Gastroesophageal sphincter (tissue), 4 donors: Measurements from ENCODE around the gene KLF13. TPM values are rescaled to one million over a fixed set of nuclear protein-coding genes. Genes with fewer than 3 reads are reported as not detected.

Source experiments
- ATAC-seq: fragments of 150-250 bp; one replicate; pipeline ENCODE4 v1.9.1; 2016; ENCODE audit warnings: mild to moderate bottlenecking, moderate library complexity
- H3K27ac ChIP-seq, 4 donors: fragments of 200-600 bp; sonication (generic) in 3 of 4; 1 replicate in 3 of 4; 2 replicates in 1 of 4; pipeline ENCODE4 v1.5.1; 2016 to 2019
- H3K27me3 ChIP-seq: fragments of 200-600 bp; sonication (generic); one replicate; pipeline ENCODE4 v1.5.1; 2019
- H3K36me3 ChIP-seq, 2 donors: fragments of 200-600 bp; sonication (generic); one replicate each; pipeline ENCODE4 v1.5.1; 2019; ENCODE audit warnings: control low read depth in 1 of 2
- H3K4me1 ChIP-seq, 3 donors: fragments of 200-600 bp; sonication (generic); 1 replicate in 2 of 3; 2 replicates in 1 of 3; pipeline ENCODE4 v1.5.1; 2016 to 2019; ENCODE audit warnings: control low read depth in 2 of 3
- H3K4me3 ChIP-seq, 2 donors: fragments of 200-600 bp; sonication (generic); one replicate each; pipeline ENCODE4 v1.5.1; 2019; ENCODE audit warnings: mild to moderate bottlenecking in 1 of 2, moderate library complexity in 1 of 2
- H3K9me3 ChIP-seq, 3 donors: fragments of 200-600 bp; sonication (generic); one replicate each; pipeline ENCODE4 v1.5.1; 2017 to 2019; ENCODE audit warnings: control low read depth in 2 of 3
- EP300 ChIP-seq: sonication (generic); formaldehyde crosslinking; IDR thresholded peaks from one replicate; pipeline ENCODE4 v1.6.1; 2017; ENCODE audit warnings: antibody characterized with exemption, mild to moderate bottlenecking
- POLR2A ChIP-seq, 2 donors: fragments of 450-650 bp; IDR thresholded peaks; one replicate each; pipeline ENCODE4 v1.6.1; 2017; ENCODE audit warnings: antibody characterized with exemption in 2 of 2, mild to moderate bottlenecking in 2 of 2, moderate library complexity in 1 of 2
- POLR2AphosphoS5 ChIP-seq: sonication (generic); formaldehyde crosslinking; IDR thresholded peaks from one replicate; pipeline ENCODE4 v1.6.1; 2017; ENCODE audit warnings: antibody characterized with exemption
- WGBS, 2 donors: methylation state at CpG; one replicate each; pipeline ENCODE4 v1.1.5; 2018; ENCODE audit warnings: low coverage in 1 of 2; 5-methylcytosine and 5-hydroxymethylcytosine counted together
- total RNA-seq, 4 donors: library from RNA; depleted of rRNA; stranded (reverse); fragments of >200 nt; gene quantifications; one replicate each; pipeline ENCODE4 v1.1.0, GENCODE V29; 2016
- TF ChIP-seq, protein P1 (sequence below), 4 experiments: fragments of 200-600 bp in 2 of 4; fragments of 450-650 bp in 2 of 4; sonication (generic) in 1 of 4; IDR thresholded peaks; one replicate each; pipeline ENCODE4 v1.5.1; 2017 to 2019; ENCODE audit warnings: antibody characterized with exemption in 4 of 4, mild to moderate bottlenecking in 2 of 4, moderate library complexity in 2 of 4

The KLF13 gene
- total RNA-seq, 4 donors from 2014 or later: 49.7 to 106 (median 76.1) TPM

DNA sequence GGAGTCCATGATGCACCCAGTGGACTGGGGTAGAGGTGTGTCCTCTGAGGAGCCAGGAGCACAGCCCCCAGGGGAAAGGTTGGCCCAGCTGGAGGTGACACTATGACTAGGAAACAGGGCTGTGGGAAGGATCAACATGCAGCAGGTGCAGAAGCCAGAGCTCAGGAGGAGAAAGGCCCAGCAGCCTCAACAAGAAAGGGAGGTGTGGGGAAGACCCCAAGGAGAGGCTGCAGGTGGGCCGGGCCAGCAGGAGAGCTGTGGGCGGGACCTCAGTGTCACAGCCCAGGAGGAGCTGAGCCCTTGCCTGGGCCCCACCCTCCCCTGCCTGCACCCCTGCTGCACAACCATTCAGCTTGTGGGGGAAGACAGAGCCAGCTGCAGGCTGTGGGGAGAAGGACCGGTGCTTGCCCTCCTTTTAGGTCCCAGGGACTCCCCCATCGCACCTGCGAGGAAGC is 18.4 kb upstream of the KLF13 start:
- Histone ChIP-seq H3K9me3 (peaks cover 0 to 4% (median 0%) of the 10 kb centered on the region in 3 donors), H3K36me3 (no peaks in the 10 kb centered on the region), H3K27ac (no peak overlapping the region), H3K27me3 (peaks cover 30% of the 10 kb centered on the region), H3K4me3 (no peak overlapping the region), H3K4me1 (peaks cover 0 to 16% (median 0%) of the 10 kb centered on the region in 3 donors)
- 40 to 100% methylated on average over 1 of the region's 5 CpGs for WGBS, 2 donors
- TF ChIP-seq POLR2A (IDR thresholded peaks at IDR 0.05): no peak
- no peak for TF ChIP-seq POLR2AphosphoS5
- no peak for TF ChIP-seq EP300
- TF ChIP-seq, protein P1, sequence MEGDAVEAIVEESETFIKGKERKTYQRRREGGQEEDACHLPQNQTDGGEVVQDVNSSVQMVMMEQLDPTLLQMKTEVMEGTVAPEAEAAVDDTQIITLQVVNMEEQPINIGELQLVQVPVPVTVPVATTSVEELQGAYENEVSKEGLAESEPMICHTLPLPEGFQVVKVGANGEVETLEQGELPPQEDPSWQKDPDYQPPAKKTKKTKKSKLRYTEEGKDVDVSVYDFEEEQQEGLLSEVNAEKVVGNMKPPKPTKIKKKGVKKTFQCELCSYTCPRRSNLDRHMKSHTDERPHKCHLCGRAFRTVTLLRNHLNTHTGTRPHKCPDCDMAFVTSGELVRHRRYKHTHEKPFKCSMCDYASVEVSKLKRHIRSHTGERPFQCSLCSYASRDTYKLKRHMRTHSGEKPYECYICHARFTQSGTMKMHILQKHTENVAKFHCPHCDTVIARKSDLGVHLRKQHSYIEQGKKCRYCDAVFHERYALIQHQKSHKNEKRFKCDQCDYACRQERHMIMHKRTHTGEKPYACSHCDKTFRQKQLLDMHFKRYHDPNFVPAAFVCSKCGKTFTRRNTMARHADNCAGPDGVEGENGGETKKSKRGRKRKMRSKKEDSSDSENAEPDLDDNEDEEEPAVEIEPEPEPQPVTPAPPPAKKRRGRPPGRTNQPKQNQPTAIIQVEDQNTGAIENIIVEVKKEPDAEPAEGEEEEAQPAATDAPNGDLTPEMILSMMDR (IDR thresholded peaks at IDR 0.05): no peak
- no peak for ATAC-seq

DNA sequence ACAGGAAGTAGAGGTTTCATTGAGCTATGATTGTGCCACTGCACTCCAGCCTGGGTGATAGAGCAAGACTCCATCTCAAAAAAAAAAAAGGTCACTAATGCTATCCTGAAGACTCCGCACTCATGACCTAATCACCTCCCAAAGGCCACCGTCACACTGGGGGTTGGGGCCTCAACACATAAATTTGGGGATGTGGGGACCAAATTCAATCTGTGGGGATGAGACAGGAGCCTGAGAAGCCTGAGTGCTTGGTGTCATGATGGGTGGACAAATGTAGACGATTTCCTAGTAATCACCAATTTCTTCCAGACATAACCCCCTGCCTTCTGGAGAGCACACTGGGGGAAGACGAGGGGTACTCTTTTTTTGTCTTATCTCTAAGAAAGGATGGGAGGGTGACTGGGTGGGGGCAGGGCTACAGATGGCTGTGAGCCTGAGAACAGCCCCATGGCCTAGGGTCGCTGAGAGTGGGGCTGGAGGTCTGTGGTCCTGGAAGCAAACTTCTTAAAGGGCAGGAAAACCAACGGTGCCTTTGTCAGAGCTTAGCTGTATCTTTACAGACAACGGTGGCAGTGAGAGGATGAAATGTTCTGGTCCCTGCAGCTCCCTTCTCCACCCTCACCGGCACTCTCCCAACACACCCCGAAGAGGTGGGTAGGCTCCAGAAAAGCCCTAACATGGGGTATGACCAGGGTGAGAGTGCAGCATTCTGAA is 16.6 kb upstream of the KLF13 start:
- Histone ChIP-seq H3K4me3 (no peak overlapping the region), H3K27ac (no peak overlapping the region), H3K4me1 (peaks cover 0 to 2% (median 0%) of the 10 kb centered on the region in 3 donors), H3K27me3 (peaks cover 46% of the 10 kb centered on the region), H3K9me3 (peaks cover 0 to 16% (median 0%) of the 10 kb centered on the region in 3 donors), H3K36me3 (no peaks in the 10 kb centered on the region)
- ATAC-seq: no peak
- WGBS, 2 donors: 61 to 79% methylated on average over 5 to 9 of the region's 9 CpGs
- TF ChIP-seq, protein P1 (IDR thresholded peaks at IDR 0.05): no peak
- TF ChIP-seq POLR2AphosphoS5: no peak
- TF ChIP-seq POLR2A (IDR thresholded peaks at IDR 0.05): no peak
- TF ChIP-seq EP300: no peak

DNA sequence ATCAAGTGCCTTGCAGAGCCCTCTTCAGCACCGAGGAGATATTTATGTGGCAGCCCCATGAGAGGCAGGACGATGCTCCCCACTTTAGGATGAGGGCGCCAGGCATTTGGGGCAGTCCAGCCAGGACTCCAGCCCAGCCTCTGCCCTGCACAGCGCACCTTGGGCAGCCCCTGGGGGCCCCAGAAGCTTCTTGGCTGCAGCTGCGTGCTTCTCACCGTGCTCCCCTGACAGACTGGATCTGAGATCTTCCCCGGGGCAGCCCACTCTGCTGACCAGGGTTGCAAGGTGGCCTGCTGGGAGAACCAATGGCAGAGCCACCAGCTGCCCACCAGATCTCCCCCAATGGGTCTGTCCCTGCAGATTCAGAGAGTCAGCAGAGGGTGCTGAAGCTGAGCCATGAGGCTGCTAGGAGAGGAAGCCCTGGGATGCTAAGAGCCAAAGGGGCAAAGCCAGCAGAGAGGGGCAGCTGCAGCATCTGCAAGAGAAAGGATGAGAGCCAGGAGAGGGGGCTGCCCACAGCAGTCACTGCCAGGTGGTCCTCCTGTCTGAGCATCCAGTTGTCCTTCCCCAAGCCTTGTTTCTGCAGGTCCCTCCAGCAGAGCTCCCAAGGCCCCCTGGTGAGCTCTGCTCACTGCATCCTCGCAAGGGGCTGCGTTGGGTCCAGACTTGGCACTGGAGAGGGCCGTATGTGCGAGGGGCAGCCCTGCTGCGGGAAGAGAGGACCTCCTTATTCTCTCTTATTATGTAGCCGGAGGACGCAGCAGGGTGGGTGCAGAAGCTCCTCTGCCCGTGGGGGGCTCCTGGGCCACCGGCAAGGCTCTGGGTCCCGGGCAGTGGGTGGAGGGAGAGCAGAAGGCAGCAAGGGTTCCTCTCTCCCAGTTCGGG is 14.7 kb upstream of the KLF13 start:
- peaks cover 58% of the 10 kb centered on the region for H3K27me3 ChIP-seq
- TF ChIP-seq POLR2A (IDR thresholded peaks at IDR 0.05) (no peak), POLR2AphosphoS5 (no peak), EP300 (no peak)
- TF ChIP-seq, protein P1 (IDR thresholded peaks at IDR 0.05): no peak
- WGBS, 2 donors: 87 to 100% methylated on average over 1 to 3 of the region's 18 CpGs
- ATAC-seq: no peak
- no peak overlapping the region for H3K27ac ChIP-seq
- H3K4me3 ChIP-seq: no peak overlapping the region
- no peaks in the 10 kb centered on the region for H3K4me1 ChIP-seq
- no peaks in the 10 kb centered on the region for H3K36me3 ChIP-seq
- peaks cover 0 to 16% (median 0%) of the 10 kb centered on the region in 3 donors for H3K9me3 ChIP-seq

DNA sequence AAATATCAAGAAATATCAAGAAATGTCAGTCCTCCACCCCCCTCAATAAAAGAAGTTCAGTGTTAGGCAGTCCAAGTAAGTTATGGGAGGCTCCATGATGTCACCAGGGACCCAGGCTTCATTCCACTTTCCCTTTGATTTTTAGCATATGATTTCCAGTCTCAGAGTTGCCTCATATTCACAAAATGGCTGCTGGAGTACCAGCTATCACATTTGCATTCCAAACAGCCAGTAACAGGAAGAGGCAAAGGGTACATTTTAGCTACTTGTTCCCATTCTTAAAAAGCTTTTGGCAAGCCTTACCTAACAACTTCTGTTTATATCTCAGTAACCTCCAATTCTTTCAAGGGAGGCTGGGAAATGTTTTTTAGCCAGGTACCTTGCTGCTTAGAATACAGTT is 13.4 kb upstream of the KLF13 start:
- Histone ChIP-seq H3K27ac (no peak overlapping the region), H3K4me1 (no peaks in the 10 kb centered on the region), H3K4me3 (no peak overlapping the region), H3K27me3 (peaks cover 47% of the 10 kb centered on the region), H3K9me3 (peaks cover 0 to 16% (median 0%) of the 10 kb centered on the region in 3 donors), H3K36me3 (no peaks in the 10 kb centered on the region)
- TF ChIP-seq POLR2AphosphoS5 (no peak), EP300 (no peak), POLR2A (IDR thresholded peaks at IDR 0.05) (no peak)
- TF ChIP-seq, protein P1 (IDR thresholded peaks at IDR 0.05): no peak
- no peak for ATAC-seq
